Neural cell (in vitro differentiated cells): ENCODE measurements around the gene HAGHL. TPM values are rescaled to one million over a fixed set of nuclear protein-coding genes. Genes with fewer than 3 reads are reported as not detected.

Source experiments
- H2AFZ ChIP-seq: fragments of 200-600, 300-800 bp; sonication (generic), shearing (Covaris generic); 2 replicates; pipeline ENCODE4 v1.6.0; 2014; ENCODE audit warnings: low read depth, mild to moderate bottlenecking, antibody characterized with exemption, low read length, moderate library complexity
- H3F3A ChIP-seq: fragments of 200-600 bp; shearing (Covaris generic); 2 replicates; pipeline ENCODE4 v1.6.1; 2016; ENCODE audit warnings: mild to moderate bottlenecking, moderate library complexity, mixed read lengths, antibody characterized with exemption, low read length; ENCODE audit not compliant: insufficient read depth, poor library complexity, severe bottlenecking
- H3K27ac ChIP-seq: fragments of 200-600, 300-800 bp; sonication (generic), shearing (Covaris generic); 2 replicates; pipeline ENCODE4 v1.5.1; 2014; ENCODE audit warnings: mild to moderate bottlenecking, low read length, moderate library complexity
- H3K27me3 ChIP-seq: fragments of 300-800, 200-600 bp; sonication (generic), shearing (Covaris generic); 2 replicates; pipeline ENCODE4 v1.6.0; 2014; ENCODE audit warnings: mild to moderate bottlenecking, low read depth, low read length, moderate library complexity; ENCODE audit not compliant: insufficient read depth
- H3K36me3 ChIP-seq: fragments of 300-800, 200-600 bp; sonication (generic), shearing (Covaris generic); 2 replicates; pipeline ENCODE4 v1.5.1; 2014; ENCODE audit warnings: mild to moderate bottlenecking, antibody characterized with exemption, low read length, moderate library complexity; ENCODE audit not compliant: insufficient read depth
- H3K4me2 ChIP-seq: fragments of 300-800, 200-600 bp; sonication (generic), shearing (Covaris generic); 2 replicates; pipeline ENCODE4 v1.6.0; 2014; ENCODE audit warnings: mild to moderate bottlenecking, low read length
- H3K4me3 ChIP-seq: fragments of 300-800, 200-600 bp; sonication (generic), shearing (Covaris generic); 2 replicates; pipeline ENCODE4 v1.5.1; 2014; ENCODE audit warnings: mild to moderate bottlenecking, low read length, moderate library complexity
- H3K79me2 ChIP-seq: fragments of 200-600 bp; shearing (Covaris generic); replicated peaks from 2 replicates; pipeline ENCODE4 v1.6.0; 2014; ENCODE audit warnings: mild to moderate bottlenecking, low read length, moderate library complexity; ENCODE audit not compliant: insufficient read depth
- H3K9ac ChIP-seq: fragments of 300-800, 200-600 bp; sonication (generic), shearing (Covaris generic); 2 replicates; pipeline ENCODE4 v1.6.1; 2016; ENCODE audit warnings: mild to moderate bottlenecking, low read length, mixed read lengths
- H3K9me2 ChIP-seq: fragments of 200-600 bp; shearing (Covaris generic); 2 replicates; pipeline ENCODE4 v1.6.1; 2016; ENCODE audit warnings: mild to moderate bottlenecking, low read length, mixed read lengths; ENCODE audit not compliant: insufficient read depth
- H3K9me3 ChIP-seq: fragments of 200-600, 300-800 bp; sonication (generic), shearing (Covaris generic); 2 replicates; pipeline ENCODE4 v1.6.1; 2016; ENCODE audit warnings: mild to moderate bottlenecking, mixed run types, low read length, moderate library complexity, mixed read lengths
- H4K20me1 ChIP-seq: fragments of 200-600 bp; shearing (Covaris generic); 2 replicates; pipeline ENCODE4 v1.6.1; 2016; ENCODE audit warnings: mild to moderate bottlenecking, mixed run types; ENCODE audit not compliant: insufficient read depth
- EP300 ChIP-seq: fragments of 450-650 bp; conservative IDR thresholded peaks from 2 replicates; pipeline ENCODE4 v1.6.1; 2014; ENCODE audit warnings: antibody characterized with exemption, mild to moderate bottlenecking, moderate library complexity; ENCODE audit not compliant: poor library complexity, severe bottlenecking
- EZH2 ChIP-seq: fragments of 200-600, 300-800 bp; shearing (Covaris generic), sonication (generic); IDR thresholded peaks from 2 replicates; pipeline ENCODE4 v1.6.1; 2014; ENCODE audit warnings: antibody characterized with exemption, low read length, borderline replicate concordance, mild to moderate bottlenecking; ENCODE audit not compliant: insufficient read depth, poor library complexity, severe bottlenecking
- MXI1 ChIP-seq: fragments of 450-650 bp; conservative IDR thresholded peaks from 2 replicates; pipeline ENCODE4 v1.6.1; 2014; ENCODE audit warnings: antibody characterized with exemption, mild to moderate bottlenecking; ENCODE audit not compliant: poor library complexity, severe bottlenecking
- POLR2AphosphoS5 ChIP-seq: IDR thresholded peaks from 2 replicates; pipeline ENCODE4 v1.6.1; 2012
- RAD21 ChIP-seq: fragments of 450-650 bp; conservative IDR thresholded peaks from 2 replicates; pipeline ENCODE4 v1.6.1; 2014; ENCODE audit warnings: antibody characterized with exemption, mild to moderate bottlenecking, moderate library complexity
- REST ChIP-seq: IDR thresholded peaks from 2 replicates; pipeline ENCODE4 v1.6.1; 2012; ENCODE audit warnings: borderline replicate concordance
- SMC3 ChIP-seq: fragments of 450-650 bp; conservative IDR thresholded peaks from 2 replicates; pipeline ENCODE4 v1.6.1; 2014; ENCODE audit warnings: antibody characterized with exemption, mild to moderate bottlenecking, moderate library complexity; ENCODE audit not compliant: poor library complexity
- TAF1 ChIP-seq: IDR thresholded peaks from 2 replicates; pipeline ENCODE4 v1.6.1; 2012; ENCODE audit warnings: low read depth
- polyA plus RNA-seq: library from polyadenylated mRNA; depleted of rRNA; stranded (reverse); fragments of >200 nt; gene quantifications from 2 replicates; pipeline ENCODE4 v1.2.3, GENCODE V29; 2014
- TF ChIP-seq, protein P1 (sequence below): fragments of 450-650 bp; IDR thresholded peaks from 2 replicates; pipeline ENCODE4 v1.5.1; 2014; ENCODE audit warnings: antibody characterized with exemption, mild to moderate bottlenecking, moderate library complexity; ENCODE audit not compliant: poor library complexity, severe bottlenecking

Gene HAGHL
- polyA plus RNA-seq, 1 donor from 2014 or later, result 28.3 TPM

- Histone ChIP-seq H3K27ac (no peak overlapping the region), H3K36me3 (no peaks in the 10 kb centered on the region), H3K9ac (no peak overlapping the region), H3K4me2 (no peak overlapping the region), H3K79me2 (peaks cover 25% of the 10 kb centered on the region), H2AFZ (no peak overlapping the region), H3K9me3 (no peaks in the 10 kb centered on the region), H3K27me3 (no peaks in the 10 kb centered on the region), H3K9me2 (no peaks in the 10 kb centered on the region), H3K4me3 (peak overlapping the region; percentile 71), H3F3A (no peaks in the 10 kb centered on the region), H4K20me1 (peaks cover 6% of the 10 kb centered on the region)
- no peak for TF ChIP-seq TAF1
- no peak for TF ChIP-seq EP300
- no peak for TF ChIP-seq SMC3
- no peak for TF ChIP-seq MXI1
- TF ChIP-seq, protein P1, sequence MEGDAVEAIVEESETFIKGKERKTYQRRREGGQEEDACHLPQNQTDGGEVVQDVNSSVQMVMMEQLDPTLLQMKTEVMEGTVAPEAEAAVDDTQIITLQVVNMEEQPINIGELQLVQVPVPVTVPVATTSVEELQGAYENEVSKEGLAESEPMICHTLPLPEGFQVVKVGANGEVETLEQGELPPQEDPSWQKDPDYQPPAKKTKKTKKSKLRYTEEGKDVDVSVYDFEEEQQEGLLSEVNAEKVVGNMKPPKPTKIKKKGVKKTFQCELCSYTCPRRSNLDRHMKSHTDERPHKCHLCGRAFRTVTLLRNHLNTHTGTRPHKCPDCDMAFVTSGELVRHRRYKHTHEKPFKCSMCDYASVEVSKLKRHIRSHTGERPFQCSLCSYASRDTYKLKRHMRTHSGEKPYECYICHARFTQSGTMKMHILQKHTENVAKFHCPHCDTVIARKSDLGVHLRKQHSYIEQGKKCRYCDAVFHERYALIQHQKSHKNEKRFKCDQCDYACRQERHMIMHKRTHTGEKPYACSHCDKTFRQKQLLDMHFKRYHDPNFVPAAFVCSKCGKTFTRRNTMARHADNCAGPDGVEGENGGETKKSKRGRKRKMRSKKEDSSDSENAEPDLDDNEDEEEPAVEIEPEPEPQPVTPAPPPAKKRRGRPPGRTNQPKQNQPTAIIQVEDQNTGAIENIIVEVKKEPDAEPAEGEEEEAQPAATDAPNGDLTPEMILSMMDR, result no peak
- no peak for TF ChIP-seq EZH2
- no peak for TF ChIP-seq POLR2AphosphoS5
- TF ChIP-seq REST, result no peak
- no peak for TF ChIP-seq RAD21
Measured at GRCh38 chr16:684961-685696, 41.8 kb upstream of the HAGHL start.

DNA sequence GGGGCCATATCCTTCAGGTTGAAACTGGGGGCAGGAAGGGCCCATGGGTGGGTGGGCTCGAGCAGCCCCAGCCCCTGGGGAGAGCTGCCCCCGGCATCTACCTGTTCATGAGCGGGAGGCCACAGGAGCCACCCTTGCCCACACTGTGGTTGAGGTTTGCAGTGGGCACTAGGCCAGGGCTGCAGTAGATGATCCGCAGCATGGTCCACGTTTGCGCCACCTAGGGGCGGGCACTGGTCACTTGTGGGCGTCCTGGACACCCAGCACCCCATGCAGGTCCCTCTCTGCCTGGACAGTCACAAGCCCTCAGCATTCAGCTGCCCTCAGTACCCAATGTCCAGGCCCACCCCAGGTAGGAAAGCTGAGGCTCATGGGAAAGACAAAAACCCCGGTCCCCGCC, 40.9 kb upstream of the HAGHL start:
- Histone ChIP-seq H3K79me2 (peaks cover 24% of the 10 kb centered on the region), H2AFZ (no peak overlapping the region), H3K27ac (no peak overlapping the region), H3K9me3 (no peaks in the 10 kb centered on the region), H3K4me2 (no peak overlapping the region), H3K27me3 (no peaks in the 10 kb centered on the region), H3K4me3 (no peak overlapping the region), H4K20me1 (peaks cover 6% of the 10 kb centered on the region), H3K9me2 (no peaks in the 10 kb centered on the region), H3K36me3 (no peaks in the 10 kb centered on the region), H3F3A (no peaks in the 10 kb centered on the region), H3K9ac (no peak overlapping the region)
- TF ChIP-seq RAD21 (no peak), TAF1 (no peak)
- TF ChIP-seq, protein P1, result no peak
